ENCODE measurements around the gene TTC28.
"Not testable (repeated sequence)": the region's sequence is repeated elsewhere in the genome, so short reads cannot be mapped to it uniquely, and the experiment has no call there.

Gene TTC28

GRCh38 chr22:28186641-28187040 is 493.0 kb downstream of the TTC28 start:
- DNase-seq (ENCODE audit: low read depth in 2 of 2) = no peak

GRCh38 chr22:28185130-28185529 is 494.5 kb downstream of the TTC28 start:
- no peak for DNase-seq (ENCODE audit: low read depth in 2 of 2)

GRCh38 chr22:28183078-28183860 is 496.4 kb downstream of the TTC28 start:
- DNase-seq (ENCODE audit: low read depth in 2 of 2) = no peak

GRCh38 chr22:28180804-28181731 is 498.6 kb downstream of the TTC28 start:
- DNase-seq (ENCODE audit: low read depth in 2 of 2) = no peak

- no peak for DNase-seq (ENCODE audit: low read depth in 2 of 2)
These were observed 500.2 kb downstream of the TTC28 start for GRCh38 chr22:28179392-28179791.

- DNase-seq (ENCODE audit: low read depth in 2 of 2) = no peak
These were observed 503.7 kb downstream of the TTC28 start for GRCh38 chr22:28175730-28176492.

GRCh38 chr22:28174509-28174908 is 505.1 kb downstream of the TTC28 start:
- no peak for DNase-seq (ENCODE audit: low read depth in 2 of 2)

GRCh38 chr22:28172892-28173670 is 506.6 kb downstream of the TTC28 start:
- DNase-seq (ENCODE audit: low read depth in 2 of 2) = no peak

- no peak for DNase-seq (ENCODE audit: low read depth in 2 of 2)
These were observed 507.9 kb downstream of the TTC28 start for GRCh38 chr22:28171712-28172111.

GRCh38 chr22:28171115-28171514 is 508.5 kb downstream of the TTC28 start:
- DNase-seq (ENCODE audit: low read depth in 2 of 2) = no peak

GRCh38 chr22:28169314-28169713 is 510.3 kb downstream of the TTC28 start:
- not testable (repeated sequence) for DNase-seq (ENCODE audit: low read depth in 2 of 2)

- DNase-seq (ENCODE audit: low read depth in 2 of 2) = no peak
These were observed 523.8 kb downstream of the TTC28 start for GRCh38 chr22:28155808-28156207.

- no peak for DNase-seq (ENCODE audit: low read depth in 2 of 2)
These were observed 524.8 kb downstream of the TTC28 start for GRCh38 chr22:28154861-28155260.

GRCh38 chr22:28151151-28151816 is 528.4 kb downstream of the TTC28 start:
- no peak for DNase-seq (ENCODE audit: low read depth in 2 of 2)

- DNase-seq (ENCODE audit: low read depth in 2 of 2) = no peak
These were observed 530.7 kb downstream of the TTC28 start for GRCh38 chr22:28148816-28149465.

- DNase-seq (ENCODE audit: low read depth in 2 of 2) = no peak
These were observed 532.2 kb downstream of the TTC28 start for GRCh38 chr22:28147401-28147800.

- DNase-seq (ENCODE audit: low read depth in 2 of 2) = no peak
These were observed 533.0 kb downstream of the TTC28 start for GRCh38 chr22:28146401-28147314.

- DNase-seq (ENCODE audit: low read depth in 2 of 2) = no peak
These were observed 535.5 kb downstream of the TTC28 start for GRCh38 chr22:28143961-28144745.

Data from activated CD8-positive, alpha-beta memory T cell treated with anti-CD3 and anti-CD28 coated beads for 4 hours (primary cell).